ENCODE measurements around the gene NEDD4L. TPM values are rescaled to one million over a fixed set of nuclear protein-coding genes. Genes with fewer than 3 reads are reported as not detected.
"Not testable (repeated sequence)": the region's sequence is repeated elsewhere in the genome, so short reads cannot be mapped to it uniquely, and the experiment has no call there.

NEDD4L gene
- total RNA-seq, 1 donor from 2014 or later: 3.7 TPM

DNA sequence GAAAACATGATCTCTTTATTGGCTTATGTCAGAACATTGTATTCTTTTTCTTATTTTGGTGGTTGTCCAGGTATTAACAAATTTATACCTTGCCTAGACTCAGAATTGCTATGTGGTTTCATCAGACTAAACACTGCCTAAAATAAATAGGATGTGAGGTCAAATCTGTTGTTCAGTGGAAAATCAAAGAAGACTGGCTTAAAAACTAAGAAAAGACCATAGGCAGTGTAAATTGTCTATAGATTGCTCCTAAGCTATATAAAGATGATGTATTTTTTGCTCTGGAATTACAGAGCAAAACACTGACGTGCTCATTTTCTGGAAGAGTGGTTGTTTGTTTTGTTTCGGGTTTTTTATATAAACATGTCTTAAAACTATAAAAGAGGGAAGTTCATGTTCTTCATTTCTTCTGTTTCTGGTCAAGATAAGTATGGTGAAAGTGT lies 318.8 kb downstream of the NEDD4L start:
- intact Hi-C loops (cut with micrococcal nuclease): no loop called here

DNA sequence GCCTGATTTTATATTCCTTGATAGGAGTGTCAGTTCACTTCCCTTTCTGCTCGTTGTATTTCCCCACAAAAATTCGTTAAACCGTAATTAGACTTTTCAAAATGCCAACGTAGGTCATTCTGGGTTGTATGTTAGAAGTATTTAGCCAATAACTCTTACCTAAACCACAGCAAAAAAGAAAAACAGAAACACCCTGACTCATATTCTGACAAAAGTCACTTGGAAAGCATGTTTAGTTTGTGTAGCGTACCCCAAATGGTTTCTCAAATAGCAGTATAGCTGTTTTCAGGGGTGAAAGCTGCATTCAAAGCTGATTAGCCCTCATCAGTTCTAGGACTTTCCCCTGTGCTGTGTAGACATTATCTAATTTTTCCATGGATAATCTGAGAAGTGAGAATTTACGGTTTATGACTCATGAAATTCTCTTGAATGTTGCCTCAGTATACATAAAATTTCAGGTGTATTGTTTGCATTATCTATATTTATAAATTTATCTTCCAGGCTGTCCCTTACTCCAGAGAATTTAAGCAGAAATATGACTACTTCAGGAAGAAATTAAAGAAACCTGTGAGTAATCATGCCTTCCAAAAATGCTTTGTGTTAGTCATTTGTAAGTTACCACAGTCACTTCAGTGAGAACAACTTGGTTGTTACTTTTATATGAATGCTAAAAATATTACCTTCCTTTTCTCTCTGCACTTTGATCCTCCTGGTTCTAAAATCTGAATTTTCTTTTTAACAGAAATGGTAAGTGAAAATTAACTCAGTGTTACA lies 319.9 kb downstream of the NEDD4L start:
- intact Hi-C loops (cut with micrococcal nuclease): no loop called here

- intact Hi-C loops (cut with micrococcal nuclease): no loop called here
These were observed 321.0 kb downstream of the NEDD4L start for GRCh38 chr18:58364876-58365528.

DNA sequence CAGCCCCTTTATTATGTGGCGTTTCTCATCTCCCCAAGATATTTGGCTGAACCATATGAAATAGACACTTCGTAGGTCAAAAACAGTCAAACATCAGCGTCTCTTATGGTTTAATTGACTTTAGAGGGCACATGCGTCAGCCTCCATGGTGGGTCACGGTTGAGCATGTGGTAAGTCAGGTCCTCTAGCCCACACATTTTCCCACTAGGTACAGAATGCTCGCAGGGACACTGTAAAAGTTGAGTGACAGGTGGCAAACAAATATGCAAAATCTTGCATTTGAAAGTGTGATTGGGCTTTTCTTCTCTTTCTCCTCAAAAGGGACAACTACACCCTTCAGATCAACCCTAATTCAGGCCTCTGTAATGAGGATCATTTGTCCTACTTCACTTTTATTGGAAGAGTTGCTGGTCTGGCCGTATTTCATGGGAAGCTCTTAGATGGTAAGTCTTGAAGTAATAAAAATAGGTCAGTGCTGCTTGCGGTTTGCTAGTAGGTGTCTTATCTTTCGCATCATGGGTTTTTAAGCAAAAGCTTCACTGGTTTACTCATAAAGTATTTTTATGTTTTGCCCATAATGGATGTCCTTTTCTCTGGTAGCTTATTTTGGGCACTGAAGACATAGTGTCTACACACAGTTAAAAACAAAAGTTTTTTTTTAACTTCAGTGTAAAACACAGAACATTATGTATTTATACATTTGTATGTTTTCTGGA lies 323.6 kb downstream of the NEDD4L start:
- intact Hi-C loops (cut with micrococcal nuclease): no loop called here

DNA sequence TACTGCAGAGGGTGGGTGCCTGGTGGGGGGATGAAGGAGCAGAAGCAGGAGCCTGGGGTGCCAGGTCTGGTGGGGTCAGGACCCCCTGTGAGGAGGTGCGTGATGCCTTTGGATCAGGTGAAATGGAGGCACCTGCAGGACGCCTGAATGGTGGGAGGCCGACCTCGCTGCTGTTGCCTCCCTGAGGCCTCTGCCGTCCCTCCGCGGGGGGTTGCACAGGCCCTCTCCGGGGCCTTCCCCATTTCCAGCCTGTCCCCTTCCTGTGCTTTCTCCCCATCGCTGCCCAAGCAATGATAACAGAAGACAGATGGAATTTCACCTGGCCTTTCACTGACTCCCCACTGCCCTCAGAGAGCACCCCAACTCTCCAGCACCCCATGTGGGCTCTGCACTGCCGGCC lies 325.6 kb downstream of the NEDD4L start:
- intact Hi-C loops (cut with micrococcal nuclease): no loop called here

DNA sequence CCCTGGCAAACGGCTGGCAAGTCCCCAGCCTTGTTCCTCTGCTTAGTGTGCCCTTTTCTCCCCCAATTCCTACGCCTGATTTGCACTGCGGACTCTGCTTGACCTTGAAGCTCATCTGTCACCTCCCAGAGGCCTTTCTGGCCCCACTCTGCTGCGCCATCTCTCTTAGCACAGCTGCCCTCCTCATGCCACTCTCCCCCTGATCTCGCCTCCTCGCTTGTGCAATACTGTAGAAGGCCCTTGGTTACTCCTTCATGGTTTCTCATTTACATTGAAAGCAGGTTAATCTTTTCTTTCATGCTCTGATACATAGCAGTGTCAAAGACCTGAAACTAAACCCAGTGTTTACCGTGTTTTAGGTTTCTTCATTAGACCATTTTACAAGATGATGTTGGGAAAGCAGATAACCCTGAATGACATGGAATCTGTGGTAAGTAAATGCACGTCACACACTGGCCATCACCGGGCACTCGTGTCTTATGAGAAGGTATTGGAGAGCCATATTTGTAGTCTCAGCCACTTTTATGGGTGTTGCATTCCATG lies 326.1 kb downstream of the NEDD4L start:
- intact Hi-C loops (cut with micrococcal nuclease): no loop called here

- intact Hi-C loops (cut with micrococcal nuclease): no loop called here
These were observed 326.6 kb downstream of the NEDD4L start for GRCh38 chr18:58370612-58371011.

DNA sequence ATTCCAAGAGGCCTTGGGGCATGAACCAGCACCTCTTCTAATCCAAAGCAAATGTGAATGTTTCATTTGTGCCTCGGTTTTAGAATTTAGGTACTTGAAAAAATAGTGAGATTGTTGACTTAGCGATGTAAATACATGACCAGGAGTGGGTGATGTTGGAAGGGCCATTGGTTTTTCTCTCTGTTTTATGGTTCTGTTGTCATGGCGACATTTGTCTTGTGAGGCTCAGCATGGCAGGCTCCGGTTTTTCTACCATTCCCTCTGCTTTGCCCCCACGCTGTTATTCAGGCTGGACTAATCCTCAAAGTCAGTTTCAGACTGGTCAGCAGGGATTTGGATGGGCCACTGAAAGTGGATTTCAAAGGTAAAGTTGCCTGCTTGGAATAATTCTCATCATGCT lies 329.5 kb downstream of the NEDD4L start:
- intact Hi-C loops (cut with micrococcal nuclease): no loop called here

DNA sequence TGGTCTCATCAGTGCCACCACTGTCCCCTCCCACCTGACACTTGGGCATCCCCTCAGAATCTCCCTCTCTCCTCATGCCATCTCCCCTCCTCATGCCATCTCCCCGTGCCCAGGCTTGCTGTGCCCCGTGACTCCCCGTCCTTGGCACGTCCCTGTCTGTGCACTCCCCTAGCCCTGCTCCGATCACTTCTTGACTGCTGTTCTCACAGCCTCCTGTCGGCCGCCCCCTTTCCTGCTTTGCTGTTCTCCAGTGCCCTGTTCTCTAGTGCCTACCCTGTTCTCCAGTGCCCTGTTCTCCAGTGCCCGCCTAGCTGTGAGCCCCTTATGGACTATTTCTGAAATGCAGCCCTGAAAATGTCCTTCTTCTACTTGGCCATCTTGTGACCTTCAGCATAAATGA lies 331.0 kb downstream of the NEDD4L start:
- intact Hi-C loops (cut with micrococcal nuclease): no loop called here

DNA sequence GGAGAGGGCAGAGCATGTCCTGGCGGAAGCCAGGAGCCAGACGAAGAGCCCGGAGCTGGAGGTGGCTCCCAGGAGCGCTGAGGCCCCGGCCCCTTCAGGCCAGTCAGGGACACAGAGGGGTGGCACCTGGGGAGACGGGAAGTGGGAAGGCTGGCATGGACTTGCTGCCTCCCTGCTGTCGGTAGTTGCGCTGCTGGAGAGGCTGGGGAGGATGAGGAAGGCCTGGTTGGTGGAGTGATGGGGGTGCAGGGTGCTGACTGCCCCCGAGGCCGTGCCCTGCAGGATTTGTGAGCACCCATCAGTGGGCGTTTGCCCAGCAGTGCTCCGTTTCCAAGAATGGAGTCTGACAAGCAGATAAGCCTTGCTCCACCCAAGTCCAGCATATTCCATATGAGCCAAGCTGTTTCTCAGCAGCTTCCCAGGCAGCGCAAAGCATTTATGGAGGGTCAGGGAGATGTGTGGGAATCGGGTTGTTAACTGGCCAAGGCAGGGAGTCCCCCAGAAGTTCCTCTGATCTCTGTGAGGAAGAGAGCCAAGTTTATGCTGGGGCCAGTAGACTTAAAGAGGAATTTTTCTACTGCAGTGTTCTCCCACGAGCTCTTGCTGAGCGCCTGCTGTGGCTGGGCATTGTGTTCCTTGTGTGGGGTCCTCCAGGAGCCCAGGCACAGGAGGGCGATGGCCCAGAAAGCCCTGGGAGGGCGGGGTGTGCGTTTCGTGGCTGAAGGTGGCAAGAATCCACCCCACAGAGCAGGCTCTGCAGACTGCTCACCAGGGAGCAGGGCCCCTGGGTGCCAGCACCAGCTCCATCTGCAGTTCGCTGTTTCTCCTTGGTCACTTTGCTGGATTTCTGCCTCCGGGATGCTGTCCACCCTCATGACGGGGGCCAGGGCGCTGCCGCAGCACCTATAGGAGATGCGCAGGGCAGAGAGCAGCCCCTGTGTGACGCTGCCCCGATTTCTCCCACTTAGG lies 334.7 kb downstream of the NEDD4L start:
- intact Hi-C loops (cut with micrococcal nuclease): no loop called here

DNA sequence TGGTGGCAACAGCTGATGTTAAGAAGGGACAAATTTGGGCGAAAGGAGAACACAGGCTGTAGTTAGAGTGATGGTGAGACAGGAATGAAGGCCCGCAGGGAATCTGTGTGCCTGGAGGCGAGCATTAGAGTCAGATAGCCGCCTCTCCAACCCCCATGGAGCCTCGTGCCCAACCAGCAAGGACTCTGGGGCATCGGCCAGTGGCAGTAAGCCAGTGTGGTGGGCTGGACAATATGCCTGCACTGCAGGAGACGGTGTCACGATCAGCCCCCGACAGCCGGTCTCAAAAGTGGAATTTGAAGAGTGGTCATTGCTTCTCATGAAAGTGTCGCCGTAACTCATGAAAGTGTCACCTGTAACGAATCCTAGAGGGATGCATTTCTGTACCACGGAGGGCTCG lies 335.4 kb downstream of the NEDD4L start:
- intact Hi-C loops (cut with micrococcal nuclease): no loop called here

GRCh38 chr18:58380113-58380512 lies 336.1 kb downstream of the NEDD4L start:
- intact Hi-C loops (cut with micrococcal nuclease): not testable (repeated sequence)

DNA sequence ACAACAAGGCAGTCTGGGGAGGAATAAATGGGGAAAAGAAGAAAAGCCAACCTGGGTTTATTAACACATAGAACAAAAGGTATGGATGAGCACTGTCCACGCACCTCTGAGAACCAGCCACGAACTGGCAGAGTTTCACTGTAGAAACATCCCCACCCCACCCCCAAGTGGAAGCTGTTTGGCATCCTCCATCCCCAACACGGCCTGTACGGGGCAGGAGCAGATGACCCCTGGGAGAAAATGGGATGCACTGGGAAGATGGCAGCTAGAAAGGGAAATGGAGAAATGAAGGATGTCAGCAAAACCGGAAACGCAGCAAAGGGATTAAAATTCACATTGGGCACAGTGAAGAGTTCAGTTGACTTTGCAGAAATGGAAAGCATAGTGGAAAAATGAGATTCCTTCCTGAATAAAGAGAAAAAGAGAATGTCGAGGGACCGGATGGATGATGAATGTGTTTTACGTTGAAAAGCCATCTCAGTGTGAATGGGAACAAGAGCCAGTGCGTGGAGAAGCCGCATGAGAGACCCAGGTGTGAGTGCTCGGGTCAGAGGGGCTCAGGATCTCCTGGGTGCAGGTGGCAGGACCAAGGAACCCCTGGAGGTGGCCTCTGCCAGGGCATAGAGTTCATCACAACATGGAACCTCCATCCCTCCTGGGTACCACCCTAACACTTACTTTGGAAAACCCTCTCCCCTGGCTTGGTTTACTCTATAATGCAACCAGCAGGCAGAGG lies 337.8 kb downstream of the NEDD4L start:
- intact Hi-C loops (cut with micrococcal nuclease): no loop called here

- intact Hi-C loops (cut with micrococcal nuclease): no loop called here
These were observed 338.4 kb downstream of the NEDD4L start for GRCh38 chr18:58382446-58382845.

DNA sequence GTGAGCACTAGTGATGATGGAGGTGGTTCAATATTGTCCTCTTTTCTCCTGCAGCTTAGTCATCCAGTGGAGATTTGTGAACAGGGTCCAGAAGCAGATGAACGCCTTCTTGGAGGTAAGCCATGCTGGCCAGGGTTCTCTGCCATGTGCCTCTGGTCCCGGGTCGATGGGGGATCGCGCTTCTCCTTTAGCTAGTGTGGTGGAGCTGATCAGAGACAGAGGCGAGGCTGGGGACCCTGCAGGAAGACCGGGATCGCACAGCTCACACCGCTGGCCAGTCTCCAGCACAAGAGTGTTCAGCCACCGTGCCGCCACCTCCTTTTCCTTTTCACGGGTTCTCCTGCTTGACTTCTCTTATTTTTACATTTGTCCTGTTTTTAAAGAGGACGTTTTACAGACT lies 341.4 kb downstream of the NEDD4L start:
- intact Hi-C loops (cut with micrococcal nuclease): no loop called here

DNA sequence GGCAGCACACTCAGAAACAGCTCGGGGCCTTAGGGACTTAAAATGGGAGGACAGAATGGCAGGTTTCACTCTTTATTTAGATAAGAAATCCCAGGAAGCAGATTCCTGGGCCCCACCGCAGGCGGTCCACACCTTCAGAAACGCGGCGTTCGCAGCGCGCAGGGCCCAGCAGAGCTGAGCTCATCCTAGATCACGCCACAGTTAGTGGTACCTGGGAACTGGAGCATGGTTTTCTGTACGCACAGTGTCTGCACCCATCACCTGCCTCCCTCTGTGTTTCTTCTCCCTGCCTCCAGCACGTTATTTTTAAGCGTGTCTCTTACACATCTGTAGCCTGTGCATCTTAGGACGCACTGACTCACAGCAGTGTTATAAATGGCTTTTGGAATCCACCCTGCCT lies 342.8 kb downstream of the NEDD4L start:
- intact Hi-C loops (cut with micrococcal nuclease): no loop called here

DNA sequence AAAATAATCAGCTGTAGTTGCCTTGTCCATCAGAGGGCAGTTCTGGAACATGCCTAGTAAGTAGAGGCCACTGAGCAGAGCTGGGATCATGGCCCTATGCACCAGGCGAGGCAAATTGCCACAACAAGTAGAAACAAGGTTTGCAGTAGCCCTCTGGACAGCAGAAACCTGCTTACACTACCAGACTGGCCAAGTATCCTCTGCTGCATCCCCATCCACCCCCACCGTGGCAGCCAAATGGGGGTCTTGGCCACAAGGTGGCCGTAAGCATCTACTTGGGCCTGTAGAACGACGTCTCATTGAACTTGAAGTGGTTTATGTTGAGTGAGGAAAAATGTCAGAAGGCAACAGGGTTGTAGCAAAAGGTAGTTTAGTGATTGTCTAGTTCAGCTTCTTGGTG lies 343.7 kb downstream of the NEDD4L start:
- intact Hi-C loops (cut with micrococcal nuclease): no loop called here

- intact Hi-C loops (cut with micrococcal nuclease): no loop called here
These were observed 344.7 kb downstream of the NEDD4L start for GRCh38 chr18:58388736-58389135.

- intact Hi-C loops (cut with micrococcal nuclease): no loop called here
These were observed 345.7 kb downstream of the NEDD4L start for GRCh38 chr18:58389745-58390144.

DNA sequence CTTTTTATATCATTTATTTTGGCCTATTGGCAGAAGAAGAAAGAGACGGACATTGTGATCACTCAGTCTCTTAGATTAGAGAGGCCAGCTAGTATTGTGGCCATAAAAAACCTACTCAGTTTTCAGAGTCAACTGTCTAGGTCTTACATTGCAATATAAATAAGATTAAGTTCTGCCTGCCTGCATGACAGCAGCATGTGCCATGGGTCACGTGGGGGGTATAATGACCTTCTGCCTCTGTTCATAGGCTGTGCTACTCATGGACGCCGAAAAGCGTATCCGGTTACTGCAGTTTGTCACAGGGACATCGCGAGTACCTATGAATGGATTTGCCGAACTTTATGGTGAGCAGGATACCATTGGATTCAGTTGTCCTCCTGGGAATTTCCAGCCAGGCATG lies 346.4 kb downstream of the NEDD4L start:
- intact Hi-C loops (cut with micrococcal nuclease): no loop called here

Data from T-helper 2 cell treated with Interferon-gamma antibody and Interleukin-4, amounts not matched to agents 100 ng/mL and 5 ng/mL, for 36 hours (primary cell).